ES-I3 (cell line): ENCODE results near the gene PDIA5.

Source experiments
- H3K36me3 ChIP-seq: 2 replicates; pipeline ENCODE4 v1.6.1; 2013; ENCODE audit warnings: mild to moderate bottlenecking, low read length, control low read depth, moderate library complexity; ENCODE audit not compliant: insufficient read depth
- H3K4me1 ChIP-seq: 2 replicates; pipeline ENCODE4 v1.6.1; 2013; ENCODE audit warnings: mild to moderate bottlenecking, control low read depth, low read length; ENCODE audit not compliant: insufficient read depth
- H3K9ac ChIP-seq: 2 replicates; pipeline ENCODE4 v1.6.1; 2013; ENCODE audit warnings: low read depth, mild to moderate bottlenecking, low read length, moderate library complexity
- H3K9me3 ChIP-seq: 2 replicates; pipeline ENCODE4 v1.6.1; 2013; ENCODE audit warnings: mild to moderate bottlenecking, low read length, moderate library complexity; ENCODE audit not compliant: control insufficient read depth, insufficient read depth

Gene PDIA5

GRCh38 chr3:123071581-123071980 is 4.8 kb downstream of the PDIA5 start:
- no peaks in the 10 kb centered on the region for H3K36me3 ChIP-seq
- H3K4me1 ChIP-seq, result peaks cover 4% of the 10 kb centered on the region; the same call in 1 of the 2 replicates
- H3K9ac ChIP-seq, result no peak overlapping the region
- H3K9me3 ChIP-seq, result no peaks in the 10 kb centered on the region

DNA sequence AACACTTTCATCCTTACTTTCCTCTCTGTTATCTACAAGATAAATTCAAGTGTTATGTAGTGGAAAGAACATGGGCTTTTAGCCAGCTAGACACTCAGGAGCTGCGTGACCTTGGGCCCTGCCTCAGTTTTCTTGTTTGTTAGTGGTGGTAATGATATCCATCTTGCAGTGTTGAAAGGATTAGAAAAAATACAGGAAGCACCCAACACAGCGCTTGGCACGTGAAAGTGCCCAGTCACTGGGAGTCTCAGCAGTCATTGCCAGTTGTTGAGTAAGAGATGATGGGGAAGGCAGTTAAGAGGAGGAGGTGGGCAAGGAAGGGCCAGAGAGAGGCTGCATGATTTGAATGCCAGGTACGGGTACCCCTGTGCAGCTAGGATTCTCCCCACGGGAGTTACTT is 5.3 kb downstream of the PDIA5 start:
- Histone ChIP-seq H3K4me1 (peaks cover 4% of the 10 kb centered on the region; the same call in 1 of the 2 replicates), H3K36me3 (no peaks in the 10 kb centered on the region), H3K9me3 (no peaks in the 10 kb centered on the region), H3K9ac (no peak overlapping the region)

GRCh38 chr3:123072564-123072963 is 5.7 kb downstream of the PDIA5 start:
- H3K9me3 ChIP-seq, result no peaks in the 10 kb centered on the region
- no peak overlapping the region for H3K9ac ChIP-seq

GRCh38 chr3:123075359-123075758 is 8.5 kb downstream of the PDIA5 start:
- Histone ChIP-seq H3K9me3 (no peaks in the 10 kb centered on the region), H3K9ac (no peak overlapping the region), H3K4me1 (peaks cover 4% of the 10 kb centered on the region; the same call in 1 of the 2 replicates), H3K36me3 (no peaks in the 10 kb centered on the region)

More at GRCh38 chr3:123072564-123072963, 5.7 kb downstream of the PDIA5 start:
- peaks cover 4% of the 10 kb centered on the region; the same call in 1 of the 2 replicates for H3K4me1 ChIP-seq
- no peaks in the 10 kb centered on the region for H3K36me3 ChIP-seq

- Histone ChIP-seq H3K9me3 (no peaks in the 10 kb centered on the region), H3K4me1 (peaks cover 4% of the 10 kb centered on the region; the same call in 1 of the 2 replicates), H3K36me3 (no peaks in the 10 kb centered on the region), H3K9ac (no peak overlapping the region)
These were observed 9.3 kb downstream of the PDIA5 start for GRCh38 chr3:123076112-123076495.

DNA sequence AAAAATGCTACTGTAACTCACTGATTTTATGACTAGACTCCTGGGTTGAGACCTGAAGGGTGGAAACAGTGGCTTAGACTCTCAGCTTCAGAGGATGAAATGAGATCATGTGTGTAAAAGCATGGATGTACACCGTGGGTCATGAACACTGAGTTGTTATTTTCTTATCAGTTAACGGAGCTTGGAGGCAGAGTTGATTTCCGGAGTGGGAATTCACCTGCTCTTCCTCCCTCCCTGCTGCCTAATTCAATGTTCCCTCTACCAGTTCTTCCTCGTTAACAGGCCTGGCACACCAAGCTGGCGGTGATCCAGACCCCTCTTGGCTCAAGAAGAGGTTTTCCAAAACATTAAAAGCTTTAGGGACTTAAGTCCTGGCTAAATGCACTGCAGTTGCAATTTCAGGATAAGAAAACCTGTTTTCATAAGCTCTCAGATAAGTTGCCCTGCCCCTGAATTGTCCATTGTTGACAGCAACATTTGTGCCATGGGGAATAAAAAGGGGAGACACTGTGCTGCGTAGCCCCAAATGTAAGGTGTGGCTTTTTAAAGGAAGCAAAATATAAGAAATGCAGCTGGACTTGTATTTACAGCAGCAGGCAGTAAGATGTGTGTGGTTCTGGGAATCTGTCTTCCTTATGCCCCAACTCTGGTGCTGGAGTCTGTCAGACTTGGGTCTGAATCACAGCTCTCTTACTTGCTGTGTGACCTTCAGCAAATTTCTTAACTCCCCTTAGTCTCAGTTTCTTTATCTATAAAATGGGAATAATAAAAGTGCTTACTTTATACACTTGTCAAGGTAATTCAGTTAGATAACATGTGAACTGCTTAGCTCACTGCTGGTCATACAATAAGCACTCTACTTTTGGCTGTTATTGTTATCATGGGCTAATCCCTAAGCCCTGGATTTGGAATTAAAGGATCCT is 9.9 kb downstream of the PDIA5 start:
- peaks cover 4% of the 10 kb centered on the region; the same call in 1 of the 2 replicates for H3K4me1 ChIP-seq
- no peaks in the 10 kb centered on the region for H3K36me3 ChIP-seq
- H3K9me3 ChIP-seq, result no peaks in the 10 kb centered on the region
- no peak overlapping the region for H3K9ac ChIP-seq

DNA sequence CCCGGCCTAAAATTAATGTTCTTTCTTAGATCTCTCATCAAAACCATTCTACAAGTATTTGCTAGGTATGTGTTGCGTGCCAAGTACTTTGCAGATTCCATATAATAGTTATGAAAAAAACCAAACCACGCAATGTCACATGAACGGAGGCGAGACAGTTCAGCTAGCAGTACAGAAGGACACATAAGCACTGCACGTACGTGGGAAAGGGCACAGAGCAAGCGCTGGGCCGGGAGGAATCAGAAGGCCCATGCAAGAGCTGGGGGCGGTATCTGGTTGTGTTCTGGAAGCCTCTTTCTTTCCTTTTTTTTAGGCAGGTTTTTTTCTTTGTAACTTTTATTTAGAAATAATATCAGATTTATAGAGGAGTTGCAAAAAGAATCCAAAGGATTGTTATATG is 11.3 kb downstream of the PDIA5 start:
- Histone ChIP-seq H3K9ac (no peak overlapping the region), H3K9me3 (no peaks in the 10 kb centered on the region), H3K4me1 (peaks cover 9% of the 10 kb centered on the region), H3K36me3 (no peaks in the 10 kb centered on the region)

GRCh38 chr3:123080864-123081562 is 14.2 kb downstream of the PDIA5 start:
- Histone ChIP-seq H3K9me3 (no peaks in the 10 kb centered on the region), H3K4me1 (peaks cover 18% of the 10 kb centered on the region), H3K9ac (no peak overlapping the region), H3K36me3 (no peaks in the 10 kb centered on the region)

GRCh38 chr3:123081718-123082369 is 15.0 kb downstream of the PDIA5 start:
- Histone ChIP-seq H3K9me3 (no peaks in the 10 kb centered on the region), H3K4me1 (peaks cover 18% of the 10 kb centered on the region), H3K36me3 (no peaks in the 10 kb centered on the region), H3K9ac (no peak overlapping the region)

DNA sequence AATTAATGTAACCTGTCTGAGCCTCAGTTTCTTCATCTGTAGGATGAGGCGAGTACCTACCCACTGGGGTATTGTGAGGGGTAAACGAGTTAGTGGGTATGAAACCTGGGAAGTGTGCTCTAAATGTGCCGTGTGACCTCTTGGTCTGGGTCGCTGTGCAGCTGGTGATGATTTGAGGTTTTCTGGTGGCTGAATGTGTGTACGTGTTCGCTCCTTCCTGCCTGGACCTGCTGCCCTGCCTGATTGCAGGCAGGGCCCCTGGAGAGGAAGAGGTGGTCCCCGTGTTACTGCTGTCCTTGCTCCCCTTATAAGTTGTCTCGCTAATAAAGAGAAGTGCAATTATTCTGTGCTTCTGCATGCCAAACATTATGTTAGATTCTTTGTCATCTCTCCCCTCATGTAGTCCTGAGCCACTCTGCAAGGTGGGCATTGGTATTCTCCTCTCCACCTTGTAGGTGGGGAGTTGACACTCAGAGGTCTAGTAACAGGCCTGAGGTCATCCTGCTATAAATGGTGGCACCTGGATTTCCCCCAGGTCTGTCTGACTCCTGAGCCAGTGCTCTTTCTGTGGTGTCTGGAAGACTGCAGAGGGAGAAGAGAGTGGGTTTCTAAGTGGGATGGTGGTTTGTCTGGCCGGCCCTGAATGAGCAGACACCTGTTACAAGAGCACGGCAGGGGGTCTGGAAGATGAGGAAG is 15.7 kb downstream of the PDIA5 start:
- Histone ChIP-seq H3K36me3 (no peaks in the 10 kb centered on the region), H3K9me3 (no peaks in the 10 kb centered on the region), H3K9ac (no peak overlapping the region), H3K4me1 (peaks cover 18% of the 10 kb centered on the region)

- H3K9ac ChIP-seq, result no peak overlapping the region
These were observed 16.7 kb downstream of the PDIA5 start for GRCh38 chr3:123083383-123084124.

DNA sequence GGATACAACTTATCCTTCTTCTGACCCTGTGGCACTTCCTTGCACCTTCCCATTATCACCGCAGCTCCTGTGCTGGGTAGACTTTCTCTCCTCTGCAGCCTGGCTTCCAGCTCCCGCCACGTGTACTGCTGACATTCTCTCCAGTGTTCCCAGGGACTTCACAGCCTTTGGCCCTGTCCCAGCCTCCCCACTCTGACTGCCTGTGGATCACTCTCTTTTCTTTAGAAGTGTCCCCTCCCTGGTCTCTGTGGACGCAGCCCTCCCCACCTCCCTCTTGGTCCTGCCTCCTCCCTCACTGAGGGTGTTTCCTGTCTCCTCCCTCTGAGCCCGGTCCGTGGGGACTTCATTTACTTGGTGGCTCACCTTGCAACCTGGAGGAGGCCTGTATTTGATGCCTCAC is 17.4 kb downstream of the PDIA5 start:
- Histone ChIP-seq H3K36me3 (no peaks in the 10 kb centered on the region), H3K4me1 (peaks cover 18% of the 10 kb centered on the region), H3K9me3 (no peaks in the 10 kb centered on the region), H3K9ac (no peak overlapping the region)

More at GRCh38 chr3:123083383-123084124, 16.7 kb downstream of the PDIA5 start:
- H3K9me3 ChIP-seq, result no peaks in the 10 kb centered on the region
- H3K36me3 ChIP-seq, result no peaks in the 10 kb centered on the region
- peaks cover 18% of the 10 kb centered on the region for H3K4me1 ChIP-seq

DNA sequence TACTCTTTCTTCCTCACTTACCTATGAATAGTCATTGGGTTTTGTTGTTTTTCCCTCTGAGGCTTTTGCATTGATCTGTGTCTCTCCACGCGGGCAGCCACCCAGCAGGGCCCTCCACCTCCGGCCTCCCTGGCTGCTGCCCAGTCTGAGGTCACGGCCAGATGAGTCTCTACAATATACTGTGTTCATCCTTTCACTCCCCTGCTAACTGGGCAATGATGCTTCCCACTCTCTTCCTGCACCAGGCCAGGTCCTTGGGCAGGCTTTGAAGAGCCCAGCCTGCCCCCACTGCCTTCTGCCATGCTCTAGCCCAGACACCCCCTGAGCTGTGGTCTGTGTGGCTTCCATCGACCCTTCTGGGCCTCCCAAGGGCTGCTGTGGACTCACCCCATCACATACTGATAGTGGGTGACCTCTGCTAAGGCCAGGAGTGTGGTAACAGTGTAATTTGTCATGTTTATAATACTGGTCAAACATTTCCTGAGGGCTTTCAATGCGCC is 18.0 kb downstream of the PDIA5 start:
- H3K36me3 ChIP-seq, result no peaks in the 10 kb centered on the region
- no peaks in the 10 kb centered on the region for H3K9me3 ChIP-seq
- no peak overlapping the region for H3K9ac ChIP-seq
- peaks cover 18% of the 10 kb centered on the region for H3K4me1 ChIP-seq
